ENCODE data around the gene GPR87.

Gene GPR87

DNA sequence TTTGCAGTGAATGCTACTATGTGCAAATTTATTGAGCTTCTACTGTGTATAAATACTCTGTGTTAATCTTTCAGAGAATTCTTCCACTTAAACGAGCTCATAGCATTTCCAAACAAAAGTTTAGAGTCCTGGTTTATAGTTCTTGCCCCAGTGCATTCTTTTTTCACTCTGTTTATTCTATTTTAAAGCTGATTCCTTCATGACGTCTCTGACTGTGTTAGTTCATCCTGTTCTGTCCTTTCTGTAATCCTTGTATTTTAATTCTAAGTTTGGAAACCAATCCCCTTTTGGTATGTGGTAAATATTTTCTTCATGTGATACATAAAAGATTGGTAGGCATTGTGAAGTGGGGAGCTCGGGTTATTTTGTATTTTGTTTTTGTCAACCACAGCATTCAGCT is 57.0 kb downstream of the GPR87 start:
- H3K4me3 ChIP-seq (replicated peaks in 1 of 2; ENCODE audit: low read depth in 2 of 2, low read length in 2 of 2) = no peak overlapping the region
- TF ChIP-seq, protein P1, sequence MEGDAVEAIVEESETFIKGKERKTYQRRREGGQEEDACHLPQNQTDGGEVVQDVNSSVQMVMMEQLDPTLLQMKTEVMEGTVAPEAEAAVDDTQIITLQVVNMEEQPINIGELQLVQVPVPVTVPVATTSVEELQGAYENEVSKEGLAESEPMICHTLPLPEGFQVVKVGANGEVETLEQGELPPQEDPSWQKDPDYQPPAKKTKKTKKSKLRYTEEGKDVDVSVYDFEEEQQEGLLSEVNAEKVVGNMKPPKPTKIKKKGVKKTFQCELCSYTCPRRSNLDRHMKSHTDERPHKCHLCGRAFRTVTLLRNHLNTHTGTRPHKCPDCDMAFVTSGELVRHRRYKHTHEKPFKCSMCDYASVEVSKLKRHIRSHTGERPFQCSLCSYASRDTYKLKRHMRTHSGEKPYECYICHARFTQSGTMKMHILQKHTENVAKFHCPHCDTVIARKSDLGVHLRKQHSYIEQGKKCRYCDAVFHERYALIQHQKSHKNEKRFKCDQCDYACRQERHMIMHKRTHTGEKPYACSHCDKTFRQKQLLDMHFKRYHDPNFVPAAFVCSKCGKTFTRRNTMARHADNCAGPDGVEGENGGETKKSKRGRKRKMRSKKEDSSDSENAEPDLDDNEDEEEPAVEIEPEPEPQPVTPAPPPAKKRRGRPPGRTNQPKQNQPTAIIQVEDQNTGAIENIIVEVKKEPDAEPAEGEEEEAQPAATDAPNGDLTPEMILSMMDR (IDR thresholded peaks at IDR 0.05; ENCODE audit: low read depth, low read length) = no peak
- DNase-seq (ENCODE audit: low read depth in 2 of 2) = no peak

DNA sequence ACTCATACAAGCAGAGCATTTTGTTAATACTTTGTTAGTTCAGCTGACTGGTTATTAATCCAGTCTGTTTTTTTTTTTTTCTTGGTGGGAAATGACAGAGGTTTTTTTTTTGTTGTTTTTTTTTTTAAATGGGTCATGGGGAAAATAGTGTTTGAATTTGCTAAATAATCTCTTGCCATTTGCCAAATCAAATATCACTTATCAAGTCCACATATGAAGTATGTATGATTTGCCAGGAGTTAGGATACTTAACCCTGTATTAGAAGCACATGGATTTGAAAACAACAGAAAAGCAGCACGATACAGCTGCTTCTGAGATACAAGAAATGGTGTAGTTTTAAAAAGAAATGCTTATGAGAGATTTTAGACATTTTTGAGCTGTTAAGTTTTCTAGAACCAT is 59.9 kb downstream of the GPR87 start:
- no peak for DNase-seq (ENCODE audit: low read depth in 2 of 2)
- no peak overlapping the region for H3K4me3 ChIP-seq (replicated peaks in 1 of 2; ENCODE audit: low read depth in 2 of 2, low read length in 2 of 2)
- TF ChIP-seq, protein P1 (IDR thresholded peaks at IDR 0.05; ENCODE audit: low read depth, low read length) = no peak

- no peak for DNase-seq (ENCODE audit: low read depth in 2 of 2)
- no peak overlapping the region for H3K4me3 ChIP-seq (replicated peaks in 1 of 2; ENCODE audit: low read depth in 2 of 2, low read length in 2 of 2)
- TF ChIP-seq, protein P1 (IDR thresholded peaks at IDR 0.05; ENCODE audit: low read depth, low read length) = no peak
Observed at GRCh38 chr3:151248772-151249337, 67.8 kb downstream of the GPR87 start.

Measured in cardiac fibroblast (primary cell).